Sigmoid colon (tissue), 3 donors: Measurements from ENCODE around the gene METTL24.

Source experiments
- CTCF ChIP-seq, 4 experiments: fragments of 450-650 bp in 3 of 4; fragments of 200-600 bp in 1 of 4; IDR thresholded peaks; one replicate each; pipeline ENCODE4 v1.5.1; 2016 to 2019; ENCODE audit warnings: antibody characterized with exemption in 4 of 4, mild to moderate bottlenecking in 3 of 4, moderate library complexity in 2 of 4
- POLR2A ChIP-seq, 2 donors: fragments of 450-650 bp; IDR thresholded peaks; one replicate each; pipeline ENCODE4 v1.6.1; 2016; ENCODE audit warnings: antibody characterized with exemption in 2 of 2, mild to moderate bottlenecking in 2 of 2, moderate library complexity in 2 of 2

- TF ChIP-seq CTCF (IDR thresholded peaks at IDR 0.05) (no peak), POLR2A (IDR thresholded peaks at IDR 0.05) (no peak)
Measured at GRCh38 chr6:110310861-110311446, 47.2 kb downstream of the METTL24 start.
